ENCODE measurements around the gene TACC2. TPM values are rescaled to one million over a fixed set of nuclear protein-coding genes. Genes with fewer than 3 reads are reported as not detected.

Gene TACC2
- total RNA-seq, 2 donors from 2014 or later, result 247 to 286 TPM

GRCh38 chr10:122143238-122143841 is 154.4 kb downstream of the TACC2 start:
- Histone ChIP-seq H3K4me1 (peaks cover 0 to 76% of the 10 kb centered on the region in 2 donors), H3K27me3 (no peaks in the 10 kb centered on the region), H3K27ac (peak overlapping the region; percentile 88 to 95), H3K4me3 (no peak overlapping the region), H3K36me3 (peaks cover 30% of the 10 kb centered on the region), H3K9me3 (peaks cover 0 to 5% of the 10 kb centered on the region in 2 donors)
- DNase-seq (ENCODE audit: low spot score), result no peak
- TF ChIP-seq CTCF (IDR thresholded peaks at IDR 0.05), result no peak

GRCh38 chr10:122144199-122144598 is 155.2 kb downstream of the TACC2 start:
- Histone ChIP-seq H3K4me3 (no peak overlapping the region), H3K27ac (peak overlapping the region; percentile 88 to 95), H3K4me1 (peaks cover 0 to 76% of the 10 kb centered on the region in 2 donors), H3K36me3 (peaks cover 30% of the 10 kb centered on the region), H3K9me3 (peaks cover 0 to 5% of the 10 kb centered on the region in 2 donors), H3K27me3 (no peaks in the 10 kb centered on the region)
- no peak for TF ChIP-seq CTCF (IDR thresholded peaks at IDR 0.05)
- DNase-seq (ENCODE audit: low spot score), result no peak

GRCh38 chr10:122145113-122145512 is 156.2 kb downstream of the TACC2 start:
- peaks cover 0 to 5% of the 10 kb centered on the region in 2 donors for H3K9me3 ChIP-seq
- H3K4me1 ChIP-seq, result peaks cover 0 to 76% of the 10 kb centered on the region in 2 donors
- H3K27ac ChIP-seq, result peak overlapping the region; percentile 88 to 95
- H3K27me3 ChIP-seq, result no peaks in the 10 kb centered on the region
- no peak for DNase-seq (ENCODE audit: low spot score)
- peaks cover 30% of the 10 kb centered on the region for H3K36me3 ChIP-seq
- no peak overlapping the region for H3K4me3 ChIP-seq
- TF ChIP-seq CTCF (IDR thresholded peaks at IDR 0.05), result no peak

GRCh38 chr10:122147663-122148062 is 158.7 kb downstream of the TACC2 start:
- Histone ChIP-seq H3K9me3 (peaks cover 0 to 5% of the 10 kb centered on the region in 2 donors), H3K27ac (peak overlapping the region; percentile 88 to 90), H3K27me3 (no peaks in the 10 kb centered on the region), H3K36me3 (peaks cover 30% of the 10 kb centered on the region), H3K4me3 (no peak overlapping the region), H3K4me1 (peaks cover 0 to 76% of the 10 kb centered on the region in 2 donors)
- DNase-seq (ENCODE audit: low spot score), result no peak
- TF ChIP-seq CTCF (IDR thresholded peaks at IDR 0.05), result no peak

- Histone ChIP-seq H3K9me3 (peaks cover 0 to 5% of the 10 kb centered on the region in 2 donors), H3K27me3 (no peaks in the 10 kb centered on the region), H3K4me1 (peaks cover 0 to 77% of the 10 kb centered on the region in 2 donors), H3K4me3 (peak overlapping the region in 1 of 2 donors; percentile 1), H3K36me3 (peaks cover 24% of the 10 kb centered on the region), H3K27ac (peak overlapping the region; percentile 88 to 90)
- peak; percentile 84 for DNase-seq (ENCODE audit: low spot score)
- TF ChIP-seq CTCF (IDR thresholded peaks at IDR 0.05), result no peak
These were observed 160.1 kb downstream of the TACC2 start for GRCh38 chr10:122148876-122149560.
